Measurements from ENCODE around the gene SERPINE1. TPM values are rescaled to one million over a fixed set of nuclear protein-coding genes. Genes with fewer than 3 reads are reported as not detected.

Gene SERPINE1
- polyA plus RNA-seq, 1 experiment, result 356 TPM

- Histone ChIP-seq H3K27ac (ENCODE audit: low read depth, low read length) (peak overlapping the region; percentile 99), H3K27me3 (ENCODE audit: control insufficient read depth, insufficient read depth, low read length) (no peaks in the 10 kb centered on the region), H3K4me3 (ENCODE audit: low read depth, low read length) (peak overlapping the region; percentile 51), H3K9me3 (ENCODE audit: control insufficient read depth, insufficient read depth, low read length) (no peaks in the 10 kb centered on the region)
- CTCF ChIA-PET, result interaction anchor here (0.5 to 2.2 kb wide), 6 partner anchors 16 to 295 kb away, joined by 3 to 10 read pairs (median 3); partner anchors contain the start of genes EPHB4 and SRRT
- POLR2A ChIA-PET, result interaction anchor here (0.6 to 2.1 kb wide), 6 partner anchors 10 to 1795 kb away, joined by 4 to 13 read pairs (median 11); partner anchors contain the start of gene TRIM56
- TF ChIP-seq CTCF (IDR thresholded peaks at IDR 0.05; ENCODE audit: low read depth, low read length), result no peak
- peak; percentile 96 for DNase-seq (ENCODE audit: low read depth, low spot score)
Observed at GRCh38 chr7:101121991-101122932, 4.6 kb upstream of the SERPINE1 start.

- H3K27ac ChIP-seq (ENCODE audit: low read depth, low read length), result peak overlapping the region; percentile 99
- ChIA-PET CTCF (interaction anchor here (0.6 to 2.2 kb wide), 7 partner anchors 15 to 248 kb away, joined by 3 to 10 read pairs (median 3); partner anchors contain the start of gene SRRT), POLR2A (interaction anchor here (1.6 to 2.1 kb wide), 3 partner anchors 11 to 38 kb away, joined by 11 to 13 read pairs (median 12); partner anchors contain the start of gene TRIM56)
- no peak for DNase-seq (ENCODE audit: low read depth, low spot score)
- H3K27me3 ChIP-seq (ENCODE audit: control insufficient read depth, insufficient read depth, low read length), result no peaks in the 10 kb centered on the region
- H3K9me3 ChIP-seq (ENCODE audit: control insufficient read depth, insufficient read depth, low read length), result peaks cover 1% of the 10 kb centered on the region; the same call in 1 of the 2 replicates
- H3K4me3 ChIP-seq (ENCODE audit: low read depth, low read length), result no peak overlapping the region
- no peak for TF ChIP-seq CTCF (IDR thresholded peaks at IDR 0.05; ENCODE audit: low read depth, low read length)
Observed at GRCh38 chr7:101122933-101123702, 3.8 kb upstream of the SERPINE1 start.

- ChIA-PET CTCF (interaction anchor here (0.9 to 2.2 kb wide), 6 partner anchors 14 to 65 kb away, joined by 3 to 14 read pairs (median 8); no protein-coding TSS in a partner anchor), POLR2A (interaction anchor here (2.1 kb wide), 1 partner anchor 10 kb away, joined by 12 read pairs; no protein-coding TSS in a partner anchor)
- no peak overlapping the region for H3K27ac ChIP-seq (ENCODE audit: low read depth, low read length)
- TF ChIP-seq CTCF (IDR thresholded peaks at IDR 0.05; ENCODE audit: low read depth, low read length), result no peak
- H3K27me3 ChIP-seq (ENCODE audit: control insufficient read depth, insufficient read depth, low read length), result no peaks in the 10 kb centered on the region
- no peak overlapping the region for H3K4me3 ChIP-seq (ENCODE audit: low read depth, low read length)
- no peak for DNase-seq (ENCODE audit: low read depth, low spot score)
- H3K9me3 ChIP-seq (ENCODE audit: control insufficient read depth, insufficient read depth, low read length), result peaks cover 4% of the 10 kb centered on the region; the same call in 1 of the 2 replicates
Observed at GRCh38 chr7:101123703-101124068, 3.2 kb upstream of the SERPINE1 start.

GRCh38 chr7:101124376-101125056, 2.4 kb upstream of the SERPINE1 start:
- peak; percentile 59 for DNase-seq (ENCODE audit: low read depth, low spot score)
- POLR2A ChIA-PET, result no interaction called here
- Histone ChIP-seq H3K27me3 (ENCODE audit: control insufficient read depth, insufficient read depth, low read length) (no peaks in the 10 kb centered on the region), H3K4me3 (ENCODE audit: low read depth, low read length) (no peak overlapping the region), H3K9me3 (ENCODE audit: control insufficient read depth, insufficient read depth, low read length) (peaks cover 4% of the 10 kb centered on the region; the same call in 1 of the 2 replicates), H3K27ac (ENCODE audit: low read depth, low read length) (peak overlapping the region; percentile 98)
- TF ChIP-seq CTCF (IDR thresholded peaks at IDR 0.05; ENCODE audit: low read depth, low read length), result no peak
- CTCF ChIA-PET, result interaction anchor here (0.6 to 2.2 kb wide), 6 partner anchors 13 to 154 kb away, joined by 3 to 14 read pairs (median 5); no protein-coding TSS in a partner anchor

Measured in AG04450 (cell line).